ENCODE measurements around the gene IKBKE. TPM values are rescaled to one million over a fixed set of nuclear protein-coding genes. Genes with fewer than 3 reads are reported as not detected.

Gene IKBKE
- total and polyA plus RNA-seq, 2 experiments from 2014 or later: 24.7 to 27.0 TPM

GRCh38 chr1:206518206-206518605 lies 47.9 kb downstream of the IKBKE start:
- Histone ChIP-seq H3K36me3 (no peaks in the 10 kb centered on the region), H3K27ac (peak overlapping the region; percentile 85), H3K4me1 (ENCODE audit: low read depth) (peaks cover 68% of the 10 kb centered on the region), H3K27me3 (no peaks in the 10 kb centered on the region), H3K9me3 (ENCODE audit: low read depth) (no peaks in the 10 kb centered on the region), H3K4me3 (no peak overlapping the region)
- no peak for TF ChIP-seq CTCF (IDR thresholded peaks at IDR 0.05; ENCODE audit: low read depth, low read length)
- DNase-seq (ENCODE audit: low read depth in 1 of 2, low spot score in 1 of 2): no peak

- H3K9me3 ChIP-seq (ENCODE audit: low read depth): no peaks in the 10 kb centered on the region
- peaks cover 64% of the 10 kb centered on the region for H3K4me1 ChIP-seq (ENCODE audit: low read depth)
- H3K4me3 ChIP-seq: no peak overlapping the region
- H3K27ac ChIP-seq: peak overlapping the region; percentile 85
- H3K36me3 ChIP-seq: no peaks in the 10 kb centered on the region
- no peak for DNase-seq (ENCODE audit: low read depth in 1 of 2, low spot score in 1 of 2)
- no peak for TF ChIP-seq CTCF (IDR thresholded peaks at IDR 0.05; ENCODE audit: low read depth, low read length)
- no peaks in the 10 kb centered on the region for H3K27me3 ChIP-seq
Observed at GRCh38 chr1:206518743-206519142, 48.5 kb downstream of the IKBKE start.

DNA sequence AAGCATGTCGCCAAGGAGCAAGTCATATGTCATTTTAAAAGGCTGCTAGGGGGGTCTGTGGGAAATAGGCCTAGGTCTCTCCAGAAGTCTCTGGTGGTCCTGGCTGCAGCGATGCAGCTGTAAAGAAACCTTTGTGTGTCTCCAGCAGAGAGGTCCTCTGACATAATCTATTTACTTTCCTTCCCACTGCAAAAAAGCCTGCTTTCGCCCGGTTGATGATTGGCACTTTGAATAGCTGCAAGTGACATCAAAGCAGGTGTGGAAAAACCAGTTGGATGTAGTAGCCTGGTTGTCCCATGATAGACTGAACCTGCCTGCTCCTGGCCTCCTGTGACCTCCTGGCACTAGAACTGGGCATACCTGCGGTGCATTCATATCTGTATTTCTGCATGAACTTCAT lies 50.9 kb downstream of the IKBKE start:
- TF ChIP-seq CTCF (IDR thresholded peaks at IDR 0.05; ENCODE audit: low read depth, low read length): no peak
- DNase-seq (ENCODE audit: low read depth in 1 of 2, low spot score in 1 of 2): no peak
- H3K4me3 ChIP-seq: no peak overlapping the region

GRCh38 chr1:206521694-206522402 lies 51.6 kb downstream of the IKBKE start:
- no peak for TF ChIP-seq CTCF (IDR thresholded peaks at IDR 0.05; ENCODE audit: low read depth, low read length)
- no peaks in the 10 kb centered on the region for H3K9me3 ChIP-seq (ENCODE audit: low read depth)
- H3K27me3 ChIP-seq: no peaks in the 10 kb centered on the region
- H3K36me3 ChIP-seq: no peaks in the 10 kb centered on the region
- peak overlapping the region; percentile 89 for H3K27ac ChIP-seq
- H3K4me3 ChIP-seq: no peak overlapping the region
- peak in 1 of 2 donors; percentile 73 for DNase-seq (ENCODE audit: low read depth in 1 of 2, low spot score in 1 of 2)
- peaks cover 59% of the 10 kb centered on the region for H3K4me1 ChIP-seq (ENCODE audit: low read depth)

More for the DNA sequence above, 50.9 kb downstream of the IKBKE start:
- H3K9me3 ChIP-seq (ENCODE audit: low read depth): no peaks in the 10 kb centered on the region
- H3K4me1 ChIP-seq (ENCODE audit: low read depth): peaks cover 59% of the 10 kb centered on the region
- H3K36me3 ChIP-seq: no peaks in the 10 kb centered on the region
- H3K27ac ChIP-seq: peak overlapping the region; percentile 89
- no peaks in the 10 kb centered on the region for H3K27me3 ChIP-seq

GRCh38 chr1:206524739-206525364 lies 54.6 kb downstream of the IKBKE start:
- no peaks in the 10 kb centered on the region for H3K36me3 ChIP-seq
- no peaks in the 10 kb centered on the region for H3K9me3 ChIP-seq (ENCODE audit: low read depth)
- H3K4me3 ChIP-seq: no peak overlapping the region
- H3K27me3 ChIP-seq: no peaks in the 10 kb centered on the region
- H3K4me1 ChIP-seq (ENCODE audit: low read depth): peaks cover 34% of the 10 kb centered on the region
- no peak for DNase-seq (ENCODE audit: low read depth in 1 of 2, low spot score in 1 of 2)
- H3K27ac ChIP-seq: no peak overlapping the region
- TF ChIP-seq CTCF (IDR thresholded peaks at IDR 0.05; ENCODE audit: low read depth, low read length): no peak
